ENCODE data around the gene RCCD1. TPM values are rescaled to one million over a fixed set of nuclear protein-coding genes. Genes with fewer than 3 reads are reported as not detected.

The RCCD1 gene
- total and polyA plus RNA-seq, 7 donors: 4.4 to 7.6 (median 6.0) TPM

- H3K4me1 ChIP-seq: peaks cover 40% of the 10 kb centered on the region
- peaks cover 0 to 2% of the 10 kb centered on the region in 2 donors for H3K36me3 ChIP-seq (ENCODE audit: insufficient read depth in 1 of 2, low read depth in 1 of 2)
- no peak for DNase-seq
- peak overlapping the region; percentile 95 for H3K4me3 ChIP-seq
- intact Hi-C loops (cut with DNase I): no loop called here
- no peaks in the 10 kb centered on the region for H3K9me3 ChIP-seq
- WGBS, 3 donors: 33 to 49% (median 44%) methylated on average over 6 of the region's 6 CpGs
- no peak for ATAC-seq
- H3K27ac ChIP-seq: peak overlapping the region; percentile 95
- no peak for TF ChIP-seq CTCF (IDR thresholded peaks at IDR 0.05)
- H3K27me3 ChIP-seq (ENCODE audit: insufficient read depth in 3 of 3, low read length in 2 of 3): no peaks in the 10 kb centered on the region
These were observed 23.2 kb upstream of the RCCD1 start for GRCh38 chr15:90931575-90931827.

GRCh38 chr15:90931828-90932659, 22.6 kb upstream of the RCCD1 start, which contains the start of gene HDDC3:
Gene HDDC3, minus strand, starts transcription at chr15:90932549. Its CDS starts 9 bp downstream, at chr15:90932540.
- intact Hi-C loops (cut with DNase I): loop anchor here (1.0 to 2.0 kb wide), 3 partner anchors 29 to 283 kb away; partner anchors contain the start of gene MAN2A2 (in 1 of the 2)
- H3K4me1 ChIP-seq: peaks cover 40% of the 10 kb centered on the region

GRCh38 chr15:90932660-90932991, 22.1 kb upstream of the RCCD1 start:
- H3K4me3 ChIP-seq: peak overlapping the region; percentile 95

More at GRCh38 chr15:90931828-90932659, 22.6 kb upstream of the RCCD1 start, which contains the start of gene HDDC3:
- peak; percentile 65 to 72 (median 70) for ATAC-seq
- no peaks in the 10 kb centered on the region for H3K9me3 ChIP-seq
- DNase-seq: peak; percentile 95
- H3K4me3 ChIP-seq: peak within 1 kb of the TSS; percentile 95
- peak; percentile 94 for TF ChIP-seq CTCF (IDR thresholded peaks at IDR 0.05)
- no peaks in the 10 kb centered on the region for H3K27me3 ChIP-seq (ENCODE audit: insufficient read depth in 3 of 3, low read length in 2 of 3)
- 1 to 2% (median 2%) methylated on average over 52 of the region's 52 CpGs for WGBS, 3 donors
- H3K36me3 ChIP-seq (ENCODE audit: insufficient read depth in 1 of 2, low read depth in 1 of 2): peaks cover 0 to 7% of the 10 kb centered on the region in 2 donors
- peak within 1 kb of the TSS; percentile 95 for H3K27ac ChIP-seq

GRCh38 chr15:90933301-90933700, 21.4 kb upstream of the RCCD1 start:
- intact Hi-C loops (cut with DNase I): loop anchor here (2.0 kb wide), 2 partner anchors 30 to 284 kb away; partner anchors contain the start of gene MAN2A2 (in 1 of the 2)
- 78 to 88% (median 83%) methylated on average over 1 of the region's 1 CpG for WGBS, 3 donors
- Histone ChIP-seq H3K27me3 (ENCODE audit: insufficient read depth in 3 of 3, low read length in 2 of 3) (no peaks in the 10 kb centered on the region), H3K4me1 (peaks cover 40% of the 10 kb centered on the region), H3K36me3 (ENCODE audit: insufficient read depth in 1 of 2, low read depth in 1 of 2) (peaks cover 0 to 20% of the 10 kb centered on the region in 2 donors), H3K4me3 (no peak overlapping the region), H3K9me3 (no peaks in the 10 kb centered on the region), H3K27ac (no peak overlapping the region)
- ATAC-seq (no peak), DNase-seq (peak in 1 of 2 donors; percentile 41)
- TF ChIP-seq CTCF (IDR thresholded peaks at IDR 0.05): no peak

More at GRCh38 chr15:90932660-90932991, 22.1 kb upstream of the RCCD1 start:
- TF ChIP-seq CTCF (IDR thresholded peaks at IDR 0.05): no peak
- Histone ChIP-seq H3K4me1 (peaks cover 40% of the 10 kb centered on the region), H3K9me3 (no peaks in the 10 kb centered on the region), H3K36me3 (ENCODE audit: insufficient read depth in 1 of 2, low read depth in 1 of 2) (peaks cover 0 to 13% of the 10 kb centered on the region in 2 donors), H3K27ac (peak overlapping the region; percentile 95), H3K27me3 (ENCODE audit: insufficient read depth in 3 of 3, low read length in 2 of 3) (no peaks in the 10 kb centered on the region)
- ATAC-seq (no peak), DNase-seq (no peak)
- WGBS, 3 donors: 15 to 18% (median 17%) methylated on average over 5 of the region's 5 CpGs
- intact Hi-C loops (cut with DNase I): loop anchor here (1.0 to 2.0 kb wide), 3 partner anchors 30 to 284 kb away; partner anchors contain the start of gene MAN2A2 (in 1 of the 2)
